Suprapubic skin (tissue), 4 donors: ENCODE results near the gene HTR3B.

ENCODE experiments used
- EP300 ChIP-seq: sonication (generic); formaldehyde crosslinking; IDR thresholded peaks from one replicate; pipeline ENCODE4 v1.6.1; 2017; ENCODE audit warnings: antibody characterized with exemption
- POLR2A ChIP-seq, 2 donors: fragments of 450-650 bp; IDR thresholded peaks; one replicate each; pipeline ENCODE4 v1.6.1; 2017; ENCODE audit warnings: antibody characterized with exemption in 2 of 2, mild to moderate bottlenecking in 2 of 2, moderate library complexity in 2 of 2
- POLR2AphosphoS5 ChIP-seq, 3 donors: sonication (generic); formaldehyde crosslinking; IDR thresholded peaks; one replicate each; pipeline ENCODE4 v1.6.1; 2017; ENCODE audit warnings: antibody characterized with exemption in 3 of 3
- TF ChIP-seq, protein P1 (sequence below), 2 donors: fragments of 200-600 bp in 1 of 2; fragments of 450-650 bp in 1 of 2; sonication (generic) in 1 of 2; IDR thresholded peaks; one replicate each; pipeline ENCODE4 v1.5.1; 2016 to 2019; ENCODE audit warnings: antibody characterized with exemption in 2 of 2, mild to moderate bottlenecking in 1 of 2, moderate library complexity in 1 of 2

DNA sequence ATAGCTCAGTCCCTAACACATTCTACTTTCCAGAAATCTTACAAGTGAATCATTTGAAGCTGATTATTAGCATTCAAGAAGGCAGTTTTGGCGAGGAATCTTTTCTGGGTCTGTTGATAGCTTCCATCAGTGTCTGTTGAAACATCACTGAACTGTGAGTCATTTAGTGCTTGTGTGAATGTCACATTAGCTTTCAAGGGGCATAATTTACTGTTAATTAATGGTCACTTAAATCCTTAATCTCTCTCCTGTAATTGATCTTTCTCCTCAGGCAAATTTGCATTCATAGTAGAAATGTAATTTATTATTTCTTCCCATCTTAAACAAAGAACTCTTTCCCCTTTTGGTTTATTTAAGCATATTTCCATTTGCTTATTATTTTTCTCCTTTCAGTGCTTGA lies 2.6 kb downstream of the HTR3B start:
- TF ChIP-seq, protein P1, sequence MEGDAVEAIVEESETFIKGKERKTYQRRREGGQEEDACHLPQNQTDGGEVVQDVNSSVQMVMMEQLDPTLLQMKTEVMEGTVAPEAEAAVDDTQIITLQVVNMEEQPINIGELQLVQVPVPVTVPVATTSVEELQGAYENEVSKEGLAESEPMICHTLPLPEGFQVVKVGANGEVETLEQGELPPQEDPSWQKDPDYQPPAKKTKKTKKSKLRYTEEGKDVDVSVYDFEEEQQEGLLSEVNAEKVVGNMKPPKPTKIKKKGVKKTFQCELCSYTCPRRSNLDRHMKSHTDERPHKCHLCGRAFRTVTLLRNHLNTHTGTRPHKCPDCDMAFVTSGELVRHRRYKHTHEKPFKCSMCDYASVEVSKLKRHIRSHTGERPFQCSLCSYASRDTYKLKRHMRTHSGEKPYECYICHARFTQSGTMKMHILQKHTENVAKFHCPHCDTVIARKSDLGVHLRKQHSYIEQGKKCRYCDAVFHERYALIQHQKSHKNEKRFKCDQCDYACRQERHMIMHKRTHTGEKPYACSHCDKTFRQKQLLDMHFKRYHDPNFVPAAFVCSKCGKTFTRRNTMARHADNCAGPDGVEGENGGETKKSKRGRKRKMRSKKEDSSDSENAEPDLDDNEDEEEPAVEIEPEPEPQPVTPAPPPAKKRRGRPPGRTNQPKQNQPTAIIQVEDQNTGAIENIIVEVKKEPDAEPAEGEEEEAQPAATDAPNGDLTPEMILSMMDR (IDR thresholded peaks at IDR 0.05): no peak
- no peak for TF ChIP-seq POLR2AphosphoS5 (IDR thresholded peaks at IDR 0.05)
- no peak for TF ChIP-seq POLR2A (IDR thresholded peaks at IDR 0.05)
- no peak for TF ChIP-seq EP300
